HG03159 (cell line): ENCODE measurements around the gene HCN4.
"Not testable (repeated sequence)": the region's sequence is repeated elsewhere in the genome, so short reads cannot be mapped to it uniquely, and the experiment has no call there.

Experiments used
- ATAC-seq: cut with Tn5 transposase; IDR thresholded peaks from one replicate; pipeline ENCODE4 v1.9.1; 2021; ENCODE audit warnings: mild to moderate bottlenecking, moderate library complexity; ENCODE audit not compliant: unreplicated experiment

HCN4 gene

DNA sequence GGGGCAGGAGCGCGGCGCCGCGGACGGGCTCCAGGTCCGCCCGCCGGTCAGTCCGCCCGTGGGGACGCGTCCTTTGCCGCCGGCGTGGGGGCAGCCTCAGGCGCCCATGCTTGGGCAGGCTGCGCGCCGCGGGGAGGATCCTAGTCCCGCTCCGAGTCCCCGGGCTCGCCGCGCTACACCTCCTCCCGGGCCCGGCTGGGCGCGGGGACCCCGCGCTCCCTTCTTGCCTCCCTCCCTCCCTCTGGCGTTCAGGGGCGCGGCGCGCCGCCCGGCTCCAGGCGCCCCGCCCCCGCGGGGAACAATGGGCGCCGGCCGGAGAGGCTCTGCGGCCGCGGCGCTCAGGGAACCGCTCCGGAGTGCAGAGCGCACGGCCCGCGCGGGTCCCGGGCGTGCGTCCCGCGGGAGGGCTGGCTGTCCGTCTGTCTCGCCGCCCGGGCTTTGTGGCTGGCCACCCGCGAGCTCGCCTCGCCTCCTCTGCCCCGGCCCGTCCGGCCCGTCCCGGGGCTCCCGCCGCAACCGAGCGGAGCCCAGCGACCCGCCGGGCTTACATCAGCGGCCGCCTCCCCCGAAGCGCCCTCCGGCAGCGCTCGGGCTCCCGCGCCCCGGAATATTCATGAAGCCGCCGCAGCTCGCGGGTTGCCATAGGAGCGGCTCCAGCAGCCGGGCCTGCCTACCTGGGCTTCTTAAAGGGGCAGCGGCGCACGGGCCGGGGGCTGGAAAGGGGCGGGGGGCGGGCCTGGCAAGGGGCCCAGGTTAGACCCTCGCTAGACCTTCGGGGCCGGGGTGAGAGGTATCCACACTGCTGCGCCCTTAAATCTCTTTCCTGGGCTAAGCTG, at the start of gene HCN4:
HCN4 (minus strand) TSS at position 658 of the 836 bp plus-strand sequence. CDS start 688 bp downstream, outside the sequence.
- ATAC-seq, result no peak

DNA sequence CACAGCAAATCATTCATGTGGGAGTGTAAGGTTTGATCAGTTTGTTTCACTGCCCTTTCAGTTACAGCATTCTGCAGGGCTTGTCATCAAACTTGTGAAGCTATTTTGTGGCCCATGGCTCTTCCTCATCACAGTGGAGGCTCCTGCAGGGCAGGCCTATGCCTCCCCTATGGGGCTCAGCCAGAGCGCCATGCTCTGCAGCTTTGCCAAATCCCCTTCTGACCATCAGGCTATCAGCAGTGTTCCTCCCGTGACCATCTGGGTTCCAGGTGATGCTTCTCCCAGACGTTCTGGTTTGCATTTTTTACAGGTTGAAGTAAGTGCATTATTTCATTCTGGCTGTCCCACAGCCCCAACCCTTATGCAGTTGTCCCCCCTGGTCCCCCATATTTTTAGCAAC, 46.1 kb upstream of the HCN4 start:
- no peak for ATAC-seq

DNA sequence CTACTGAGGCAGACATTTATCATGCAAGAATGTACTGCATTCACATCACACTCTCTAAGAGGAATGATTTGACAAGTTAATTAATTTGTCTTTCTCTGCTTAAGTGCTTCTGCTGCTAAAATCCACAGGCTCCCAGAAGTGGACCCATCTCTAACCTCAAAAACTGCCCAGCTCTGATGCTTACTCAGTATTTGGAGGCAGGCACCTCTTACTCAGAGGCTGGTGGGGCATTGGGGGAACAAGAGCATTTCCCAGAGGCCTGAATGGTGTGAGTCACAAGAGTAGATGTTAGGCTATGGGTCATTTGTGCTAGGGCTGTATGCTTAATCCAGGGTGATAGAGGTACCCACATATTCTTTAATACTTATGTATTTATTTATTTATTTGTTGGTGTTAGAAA, 34.4 kb upstream of the HCN4 start:
- no peak for ATAC-seq

DNA sequence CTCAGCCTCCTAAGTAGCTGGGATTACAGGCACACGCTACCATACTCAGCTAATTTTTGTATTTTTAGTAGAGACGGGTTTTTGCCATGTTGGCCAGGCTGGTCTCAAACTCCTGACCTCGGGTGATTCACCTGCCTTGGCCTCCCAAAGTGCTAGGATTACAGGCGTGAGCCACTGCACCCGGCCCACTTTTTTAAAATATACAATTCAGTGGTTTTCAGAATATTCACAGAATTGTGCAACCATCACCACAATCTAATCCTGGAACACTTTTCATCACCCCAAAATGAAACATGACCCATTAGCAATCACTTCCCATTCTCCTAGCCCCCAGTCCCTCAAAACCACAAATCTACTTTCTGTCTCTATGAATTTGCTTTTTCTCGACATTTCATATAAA, 31.5 kb upstream of the HCN4 start:
- ATAC-seq, result not testable (repeated sequence)

DNA sequence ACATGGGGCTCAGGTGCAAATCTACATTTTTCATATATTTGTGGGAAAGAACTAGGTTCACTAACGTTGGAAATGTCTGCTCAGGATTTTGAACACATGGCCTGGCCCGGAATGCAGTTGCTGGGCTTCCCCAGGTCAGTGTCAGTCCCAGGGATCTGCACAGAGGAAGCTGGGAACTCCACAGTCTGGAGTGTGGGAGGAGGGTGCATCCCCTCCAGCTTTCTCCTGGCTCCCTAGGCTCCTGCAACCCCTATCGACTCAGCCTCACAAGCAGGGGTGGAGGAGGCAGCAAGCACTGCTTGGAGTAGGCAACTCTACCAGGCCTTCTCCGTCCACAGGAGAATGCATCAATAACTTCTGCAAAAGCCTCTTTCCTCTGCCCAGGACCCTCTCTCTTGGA, 30.1 kb upstream of the HCN4 start:
- ATAC-seq, result no peak

DNA sequence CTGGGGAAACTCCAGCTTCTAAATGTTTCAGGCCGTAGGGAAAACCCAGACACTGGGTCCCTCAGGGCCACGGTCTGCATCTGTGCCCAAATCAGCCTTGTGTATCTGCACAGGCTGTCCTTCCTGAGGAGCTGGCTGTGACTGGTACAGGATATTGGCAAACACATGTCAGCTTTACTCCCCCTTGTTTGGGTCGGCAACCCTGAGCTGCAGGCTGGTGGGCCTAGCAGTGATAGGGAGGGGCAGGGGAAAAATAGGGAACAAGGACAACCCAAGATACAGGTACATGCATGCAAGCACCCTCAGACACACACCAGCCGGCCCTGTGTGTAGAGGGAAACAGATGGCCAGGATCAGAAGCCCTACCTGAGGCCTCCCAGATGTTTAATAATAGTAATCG, 28.7 kb upstream of the HCN4 start:
- ATAC-seq, result no peak

DNA sequence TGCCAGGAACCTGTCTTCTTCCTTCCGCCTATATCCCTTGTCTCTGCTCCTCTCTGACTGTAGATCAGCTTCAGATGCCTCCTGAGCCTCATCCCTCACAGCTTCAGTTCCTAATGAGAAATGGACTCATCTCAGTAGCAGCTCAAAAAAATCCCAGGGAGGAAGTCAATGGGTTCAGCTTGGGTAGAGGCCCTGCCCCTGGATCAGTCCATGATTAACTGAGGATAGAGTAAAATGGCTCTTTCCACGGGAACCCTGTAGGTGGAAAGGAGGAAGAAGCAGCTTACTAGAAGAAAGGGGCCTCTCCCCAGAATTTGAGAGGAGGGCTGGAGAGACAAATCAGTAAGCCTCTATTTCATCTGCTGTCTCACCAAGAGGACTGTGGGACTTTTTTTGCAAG, 26.9 kb upstream of the HCN4 start:
- ATAC-seq, result no peak

DNA sequence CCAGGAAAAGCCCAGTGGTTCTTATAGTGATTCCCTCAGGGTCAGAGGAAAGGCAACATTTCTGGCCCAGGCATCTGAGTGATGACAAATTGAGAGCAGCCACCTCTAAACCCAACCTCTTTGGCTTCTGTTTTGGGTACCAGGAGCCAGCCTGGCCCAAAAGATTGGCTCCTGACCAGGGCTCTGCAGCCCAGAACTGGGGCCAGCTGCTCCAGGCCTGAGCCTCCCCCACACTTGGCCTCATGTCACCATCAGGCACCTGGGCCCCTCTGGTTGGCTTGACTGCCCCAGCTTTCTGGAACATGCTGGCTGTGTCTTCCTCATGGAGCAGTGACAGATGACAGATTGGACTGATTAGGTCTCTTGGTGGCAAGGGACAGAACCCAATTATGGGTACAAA, 26.0 kb upstream of the HCN4 start:
- ATAC-seq, result no peak

DNA sequence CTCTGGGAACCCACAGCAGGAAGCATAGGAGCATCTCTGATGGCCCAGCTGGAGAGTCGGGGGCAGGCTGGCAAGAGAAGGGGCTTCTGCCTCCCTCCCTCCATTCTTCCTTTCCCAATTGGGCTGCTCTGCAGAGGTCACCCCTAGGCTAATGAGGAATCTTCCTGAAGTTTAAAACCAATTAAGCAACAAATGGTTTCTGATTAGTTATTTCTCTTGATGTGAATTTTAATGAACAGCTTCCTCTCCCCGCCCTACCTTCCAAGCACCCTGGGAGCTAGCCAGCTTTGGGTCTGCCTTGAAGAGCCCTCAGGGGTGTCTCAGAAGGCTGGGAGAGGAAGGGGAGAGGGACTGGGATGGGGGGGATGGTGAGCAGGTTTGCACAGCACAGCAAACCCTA, 24.6 kb upstream of the HCN4 start:
- ATAC-seq, result no peak

DNA sequence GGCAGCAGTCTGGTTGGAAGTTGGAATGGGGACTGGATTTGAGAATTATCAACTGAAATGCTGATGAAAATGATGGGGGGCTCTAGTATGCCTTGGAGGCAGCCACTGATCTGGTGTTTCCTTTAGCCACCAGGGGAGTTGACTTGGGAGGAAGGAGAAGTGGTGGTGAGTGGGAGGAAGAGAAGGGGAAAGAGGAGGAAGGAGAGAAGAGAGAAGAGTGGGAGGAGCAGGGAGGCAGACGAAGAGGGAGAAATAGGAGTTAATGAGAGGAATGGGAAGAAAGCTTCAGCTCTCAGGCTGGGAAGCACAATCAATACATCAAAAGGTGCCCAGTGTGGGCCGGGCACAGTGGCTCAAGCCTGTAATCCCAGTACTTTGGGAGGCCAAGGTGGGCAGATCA, 23.3 kb upstream of the HCN4 start:
- no peak for ATAC-seq

DNA sequence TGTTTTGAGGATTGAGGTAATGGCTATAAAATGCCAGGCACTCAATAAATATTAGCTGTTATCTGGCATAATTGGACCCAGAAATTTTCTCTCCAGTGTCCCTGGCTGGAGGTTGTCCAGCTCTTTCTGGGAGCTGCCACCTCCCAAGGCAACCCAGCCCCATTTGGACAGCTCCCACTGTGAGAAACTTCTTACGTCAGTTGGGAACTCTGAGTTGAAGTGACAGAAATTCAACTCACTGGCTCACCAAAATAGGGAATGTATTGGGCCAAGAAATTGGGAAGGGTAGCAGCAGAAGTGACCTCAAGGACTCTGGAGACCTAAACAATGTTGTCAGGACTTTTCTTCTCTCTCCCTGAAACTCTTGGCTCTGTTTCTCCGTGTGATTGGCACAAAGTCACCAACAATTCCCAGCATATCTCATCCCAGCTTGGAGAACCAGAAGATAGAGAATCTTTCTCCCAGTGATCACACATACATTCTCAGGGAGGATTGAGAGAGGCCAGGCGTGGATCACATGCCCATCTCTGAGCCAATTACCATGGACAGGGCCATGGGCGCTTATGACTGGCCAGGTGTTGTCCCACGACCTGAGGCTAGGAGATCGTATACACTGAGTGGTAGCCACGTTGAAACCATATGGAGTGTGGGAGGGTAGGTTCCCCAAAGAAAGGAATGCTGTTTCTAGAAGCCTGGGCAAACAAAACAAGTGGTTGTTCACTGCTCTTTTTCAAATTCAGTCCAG, 22.5 kb upstream of the HCN4 start:
- ATAC-seq, result no peak

DNA sequence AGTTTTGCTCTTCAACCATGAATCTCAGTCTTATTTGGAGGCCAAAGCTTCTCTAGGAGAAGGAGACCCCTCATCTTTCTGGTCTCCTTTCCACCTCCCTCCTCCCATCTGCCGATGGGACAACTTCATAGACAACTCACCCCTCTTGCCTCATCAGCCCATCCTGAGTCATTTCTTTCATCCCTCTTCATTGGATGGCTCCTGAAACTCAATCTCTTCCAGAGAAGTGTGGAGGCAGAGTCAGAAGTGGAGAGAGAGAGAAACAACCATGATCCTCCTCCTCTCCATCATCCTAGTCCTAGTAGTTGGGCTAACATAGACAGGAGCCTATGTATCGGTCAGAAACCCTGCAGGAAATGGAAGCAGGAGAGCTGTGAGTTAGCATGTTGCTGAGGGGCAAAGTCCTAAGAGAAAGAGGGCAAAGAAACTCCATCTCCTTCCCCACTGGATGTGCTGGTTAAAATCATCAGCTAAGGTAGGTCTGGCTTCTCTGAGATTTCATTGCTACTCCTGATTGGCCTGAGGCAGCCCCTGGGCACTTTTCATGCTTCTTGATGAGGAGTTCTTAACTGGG, 21.3 kb upstream of the HCN4 start:
- no peak for ATAC-seq

DNA sequence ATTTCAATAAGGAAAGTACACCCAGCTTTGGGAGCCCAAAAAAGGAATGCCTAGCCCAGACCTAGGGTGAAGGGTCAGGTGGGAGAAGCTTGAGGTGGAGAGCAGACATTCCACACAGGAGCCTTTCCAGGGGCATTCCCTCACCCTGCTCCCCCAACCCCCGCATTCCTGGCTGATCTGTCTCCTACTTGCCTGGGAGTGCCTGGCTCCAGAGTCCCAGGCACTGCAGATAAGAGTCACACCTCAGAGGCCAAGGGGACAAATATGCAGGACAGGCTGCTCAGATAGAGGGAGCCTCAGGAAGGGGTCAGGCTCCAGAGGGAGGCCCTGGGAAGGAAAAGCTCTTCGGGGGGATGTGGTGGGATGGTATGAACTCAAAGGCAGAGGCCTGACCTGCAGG, 20.8 kb upstream of the HCN4 start:
- no peak for ATAC-seq

DNA sequence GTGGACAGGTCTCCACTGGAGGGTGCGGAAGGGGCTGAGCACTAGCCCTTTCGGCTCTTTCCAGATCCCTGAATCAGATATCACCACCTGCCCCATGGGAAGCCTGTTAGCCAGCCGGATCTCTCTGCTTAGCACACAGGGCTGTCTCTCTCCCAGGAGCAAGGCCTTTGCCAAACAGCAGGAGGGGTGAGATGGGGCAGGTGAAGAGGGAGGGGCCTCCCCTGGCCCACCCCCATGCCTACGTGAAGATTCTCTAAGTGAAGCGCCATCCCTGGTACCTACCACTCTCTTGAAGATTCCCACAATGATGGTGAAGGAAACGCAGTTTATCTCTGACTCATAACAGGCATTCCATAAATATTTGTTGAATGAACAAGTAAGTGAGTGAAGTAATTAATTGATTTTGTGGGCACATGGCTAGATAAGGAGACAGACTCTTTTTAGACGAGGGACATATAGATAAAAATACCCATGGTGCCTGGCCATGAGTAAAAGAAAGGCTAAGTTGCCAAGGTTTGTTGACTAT, 19.6 kb upstream of the HCN4 start:
- ATAC-seq, result no peak

DNA sequence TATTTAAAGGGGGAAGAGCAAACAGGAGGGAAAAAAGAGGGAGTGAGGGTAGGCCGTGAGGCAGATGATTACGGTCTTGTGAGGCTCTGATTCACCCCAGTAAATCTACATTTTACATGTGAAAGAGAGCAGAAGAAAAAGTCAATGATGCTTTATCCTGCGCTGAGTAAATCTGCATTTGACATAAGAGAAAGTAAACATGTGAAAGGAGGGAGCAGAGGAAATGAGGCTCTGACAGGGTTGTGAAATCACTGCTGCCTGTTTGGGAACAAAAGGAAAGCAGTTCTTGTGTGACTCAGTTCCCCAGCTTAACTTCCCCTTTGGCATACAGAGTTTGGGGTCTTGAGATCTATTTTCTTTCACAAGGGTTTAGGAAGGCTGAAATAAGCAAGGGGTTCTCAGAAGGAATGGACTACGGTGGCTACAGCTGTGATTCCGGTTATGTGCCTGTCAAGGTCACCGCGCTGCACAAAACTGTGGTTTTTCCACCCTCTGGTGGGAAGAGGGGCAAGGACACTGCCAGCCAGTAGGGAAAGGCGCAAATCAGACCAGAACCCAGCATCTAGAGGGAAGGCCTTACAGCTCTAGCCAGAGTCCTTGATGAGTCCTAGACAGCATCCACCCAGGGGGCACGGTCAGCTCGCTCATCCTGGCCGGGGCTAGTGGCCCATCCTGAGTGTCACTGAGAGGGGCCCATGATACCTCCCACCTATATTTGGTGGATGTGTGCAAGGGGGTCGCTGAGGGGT, 18.9 kb upstream of the HCN4 start:
- ATAC-seq, result no peak

DNA sequence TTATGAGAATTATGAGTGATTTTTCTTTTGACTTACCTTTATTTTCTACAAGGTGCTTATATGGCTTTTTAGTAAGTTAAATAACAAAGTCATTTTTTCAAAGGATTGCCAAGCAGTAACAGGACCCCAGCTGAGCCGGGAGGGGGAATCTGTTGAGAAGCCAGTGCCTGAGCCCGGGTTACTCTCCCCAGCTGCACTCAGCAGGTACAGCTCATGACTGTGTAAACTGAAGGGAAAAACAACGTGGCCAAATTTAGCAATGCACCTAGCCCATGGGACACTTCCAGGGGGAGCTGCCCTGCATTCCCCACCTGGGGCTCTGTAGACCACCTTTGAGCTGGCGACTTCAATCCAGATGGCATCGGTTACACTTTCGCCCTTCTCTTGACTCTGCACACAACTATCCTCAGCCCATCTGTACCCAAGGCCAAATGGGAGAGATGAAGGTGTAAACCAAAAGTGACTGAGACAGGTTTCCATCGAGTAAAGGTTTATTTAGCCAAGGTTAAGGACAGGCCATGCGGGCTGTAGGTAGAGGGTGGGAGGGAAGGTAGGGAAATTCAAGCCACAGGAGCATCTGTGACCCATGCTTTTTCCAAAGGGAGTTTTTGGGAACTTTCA, 18.2 kb upstream of the HCN4 start:
- no peak for ATAC-seq

DNA sequence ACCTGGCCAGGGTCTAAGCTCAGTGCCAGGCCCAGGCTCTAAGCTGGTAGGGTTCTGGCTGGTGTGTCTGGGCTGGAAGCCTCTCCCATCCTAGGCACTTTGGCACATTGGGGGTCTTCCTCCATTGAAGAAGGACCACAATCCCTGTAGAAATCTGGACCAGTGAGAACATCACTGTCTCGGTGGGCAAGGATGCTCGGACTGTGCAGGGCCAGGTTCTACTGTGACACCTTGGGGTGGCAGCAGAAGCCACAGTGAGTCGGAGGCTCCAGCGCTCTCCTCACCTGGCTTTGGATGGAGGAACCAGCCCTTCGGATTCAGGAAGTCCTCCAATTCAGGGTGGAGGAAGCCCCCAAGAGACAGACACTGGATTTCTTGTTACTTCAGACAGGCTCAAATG, 17.5 kb upstream of the HCN4 start:
- ATAC-seq, result no peak

DNA sequence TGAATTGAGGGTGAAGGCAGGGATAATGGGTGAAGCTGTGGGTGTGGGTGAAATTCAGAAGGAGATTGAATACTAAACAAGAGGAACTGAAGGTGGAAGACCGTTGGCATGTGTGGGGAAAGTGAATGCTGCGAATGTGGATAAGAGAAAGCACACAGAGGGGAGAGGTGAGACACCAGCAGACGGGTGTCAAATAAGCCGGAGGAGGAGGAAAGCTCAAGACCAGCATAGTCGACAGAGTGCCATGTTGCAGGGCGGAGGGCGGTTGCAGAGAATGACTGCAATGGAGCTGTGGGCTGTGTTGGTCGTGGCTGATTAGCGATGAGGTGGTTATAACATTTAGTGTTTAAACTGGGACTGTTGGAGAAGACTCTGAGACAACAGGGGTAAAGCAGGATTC, 16.4 kb upstream of the HCN4 start:
- no peak for ATAC-seq

DNA sequence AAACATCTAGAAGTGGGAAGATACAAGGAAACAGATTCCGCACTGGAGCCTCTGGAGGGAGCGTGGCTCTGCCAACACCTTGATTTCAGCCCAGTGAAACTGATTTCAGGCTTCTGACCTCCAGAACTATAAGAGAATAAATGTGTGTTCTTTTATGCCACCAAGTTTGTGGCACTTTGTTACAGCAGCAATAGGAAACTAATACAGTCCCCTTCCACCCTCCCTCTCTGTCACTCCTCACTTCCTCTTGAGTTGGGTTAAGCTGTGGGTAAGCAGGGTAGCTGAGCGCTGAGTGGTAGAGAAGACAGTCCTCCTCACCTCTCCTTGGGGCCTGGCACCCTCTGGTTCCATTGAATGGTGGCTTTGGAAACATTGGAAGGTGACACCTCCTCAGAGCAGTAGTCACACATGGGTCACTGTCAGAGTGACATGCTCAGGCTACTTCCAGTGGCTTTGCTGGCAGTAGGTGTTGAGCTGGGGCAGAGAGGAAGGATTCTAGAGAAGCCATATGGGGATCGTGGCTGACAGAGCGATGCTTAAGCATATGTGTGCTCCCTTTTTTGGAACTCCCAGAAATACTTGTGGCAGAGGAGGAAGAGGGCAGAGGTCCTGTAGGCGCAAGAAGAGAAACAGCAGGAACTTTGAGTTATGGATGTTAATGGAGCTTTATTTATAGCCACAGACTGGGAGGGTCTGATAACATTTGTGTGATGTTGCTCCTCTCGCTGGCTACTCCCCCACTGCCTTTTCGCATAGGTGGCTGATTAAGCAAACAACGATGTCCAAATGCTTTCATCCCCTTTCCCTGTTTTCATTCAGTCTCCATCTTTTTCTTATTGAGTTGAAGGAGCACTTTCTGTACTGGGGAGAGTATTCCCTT, 14.8 kb upstream of the HCN4 start:
- no peak for ATAC-seq

DNA sequence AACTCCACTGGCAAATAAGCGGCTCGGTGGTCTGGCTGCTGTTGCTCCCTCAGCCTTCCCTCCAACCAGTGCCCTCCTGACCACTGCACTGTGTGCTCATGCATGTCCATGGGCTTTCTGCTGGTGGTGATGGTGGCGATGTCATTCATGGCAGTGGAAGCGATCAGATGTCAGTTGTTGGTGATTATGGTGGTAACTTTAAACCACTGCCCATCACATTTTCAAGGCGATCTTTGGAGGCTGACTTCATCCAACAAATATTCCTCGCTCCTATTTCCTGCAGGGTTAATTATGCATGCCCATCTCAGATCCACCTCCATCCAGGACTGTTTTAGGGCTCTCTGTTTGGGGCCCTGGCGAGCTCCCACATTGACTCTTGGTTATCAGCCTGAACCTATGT, 13.4 kb upstream of the HCN4 start:
- ATAC-seq, result no peak
